GM19099 (cell line): ENCODE measurements around the gene TCF12.

Experiments used
- POLR2A ChIP-seq: IDR thresholded peaks from 3 replicates; pipeline ENCODE4 v1.6.1; 2011; ENCODE audit warnings: low read depth; ENCODE audit not compliant: insufficient read length; ENCODE audit errors: extremely low read depth

TCF12 gene

DNA sequence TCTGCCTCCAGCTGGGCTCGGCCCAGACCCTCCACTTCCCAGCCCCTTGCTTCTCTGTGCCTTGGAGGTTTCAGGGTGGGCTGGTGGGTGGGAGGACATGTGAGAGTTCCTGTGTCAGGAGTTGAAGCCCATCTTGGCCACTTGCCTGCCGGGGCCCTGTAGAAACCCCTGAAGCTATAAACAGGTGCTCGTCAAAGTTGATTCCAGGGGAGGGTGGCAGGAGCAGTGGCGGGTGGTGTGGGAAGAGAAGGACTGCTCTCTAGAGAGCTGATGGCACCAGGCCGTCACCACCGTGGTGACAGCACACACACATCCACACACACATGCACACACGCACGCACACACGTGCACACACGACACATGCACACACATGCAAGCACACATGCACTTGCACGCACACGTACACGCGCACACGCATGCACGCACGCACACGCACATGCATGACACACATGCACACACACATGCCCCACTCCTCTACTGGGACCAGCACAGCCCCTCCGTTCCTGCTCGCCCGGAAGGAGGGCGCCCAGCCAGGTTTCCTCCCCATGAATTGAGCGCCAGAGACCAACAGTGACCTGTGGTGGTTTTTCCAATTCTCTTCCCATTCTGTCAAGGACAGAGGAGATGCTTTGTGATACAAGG is 401.6 kb downstream of the TCF12 start:
- TF ChIP-seq POLR2A, result no peak

DNA sequence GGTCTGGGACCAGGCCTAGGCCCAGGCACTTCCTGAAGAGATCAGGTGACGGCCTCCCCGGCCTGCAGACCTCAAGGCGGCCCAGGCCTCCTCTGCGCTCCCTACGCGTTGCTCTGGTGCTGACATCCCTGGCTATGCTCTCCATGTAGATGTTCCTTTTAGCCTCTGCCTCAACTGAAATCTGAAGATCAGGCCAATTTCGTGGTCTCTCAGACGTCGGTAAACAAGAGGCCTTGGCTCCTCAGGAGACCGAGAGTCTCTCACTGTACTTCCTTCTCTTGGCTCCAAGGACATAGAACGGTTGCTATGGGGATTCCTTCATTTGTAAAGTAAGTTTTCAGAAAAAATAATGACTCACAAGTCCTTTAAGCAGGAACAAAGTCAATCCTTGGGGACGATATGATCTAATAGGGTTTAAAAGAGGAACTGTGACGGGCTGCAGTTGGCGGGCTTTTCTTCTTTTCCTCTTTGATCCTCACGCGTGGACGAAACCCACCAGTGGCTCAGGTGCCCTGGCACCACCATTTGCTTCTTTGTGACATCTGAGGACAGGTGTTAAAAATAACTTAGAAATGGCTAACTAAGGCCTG is 402.3 kb downstream of the TCF12 start:
- TF ChIP-seq POLR2A, result no peak

GRCh38 chr15:57321485-57321884 is 403.0 kb downstream of the TCF12 start:
- no peak for TF ChIP-seq POLR2A

DNA sequence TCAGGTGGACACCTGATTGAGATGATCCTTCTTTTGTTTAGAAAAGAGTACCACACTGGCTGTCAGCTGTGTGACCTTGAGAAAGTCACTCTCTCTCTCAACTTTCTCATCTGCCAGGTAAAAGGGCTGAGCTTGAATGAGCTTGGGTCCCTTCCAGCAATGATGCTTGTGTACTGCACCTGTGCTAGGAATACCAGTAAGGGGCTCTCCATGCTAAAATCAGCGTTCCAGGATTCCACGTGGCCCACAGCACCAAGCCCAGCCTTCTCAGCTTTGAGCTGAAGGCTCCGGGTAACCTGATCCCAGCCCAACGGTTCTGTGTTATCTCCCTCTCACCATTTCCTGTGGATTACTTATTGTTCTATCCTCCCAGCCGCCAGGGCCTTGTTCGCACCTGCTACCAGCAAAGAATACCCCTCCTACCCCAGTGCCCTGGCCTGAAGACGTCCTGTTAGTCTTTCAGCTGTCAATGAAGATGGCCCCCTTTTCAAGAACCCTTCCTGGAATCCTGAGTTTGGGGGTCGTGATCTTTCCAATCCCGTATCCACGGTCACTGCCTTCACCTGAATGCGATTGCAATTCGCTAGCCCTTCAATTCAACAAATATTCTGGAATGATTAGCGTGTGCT is 403.6 kb downstream of the TCF12 start:
- TF ChIP-seq POLR2A, result no peak

DNA sequence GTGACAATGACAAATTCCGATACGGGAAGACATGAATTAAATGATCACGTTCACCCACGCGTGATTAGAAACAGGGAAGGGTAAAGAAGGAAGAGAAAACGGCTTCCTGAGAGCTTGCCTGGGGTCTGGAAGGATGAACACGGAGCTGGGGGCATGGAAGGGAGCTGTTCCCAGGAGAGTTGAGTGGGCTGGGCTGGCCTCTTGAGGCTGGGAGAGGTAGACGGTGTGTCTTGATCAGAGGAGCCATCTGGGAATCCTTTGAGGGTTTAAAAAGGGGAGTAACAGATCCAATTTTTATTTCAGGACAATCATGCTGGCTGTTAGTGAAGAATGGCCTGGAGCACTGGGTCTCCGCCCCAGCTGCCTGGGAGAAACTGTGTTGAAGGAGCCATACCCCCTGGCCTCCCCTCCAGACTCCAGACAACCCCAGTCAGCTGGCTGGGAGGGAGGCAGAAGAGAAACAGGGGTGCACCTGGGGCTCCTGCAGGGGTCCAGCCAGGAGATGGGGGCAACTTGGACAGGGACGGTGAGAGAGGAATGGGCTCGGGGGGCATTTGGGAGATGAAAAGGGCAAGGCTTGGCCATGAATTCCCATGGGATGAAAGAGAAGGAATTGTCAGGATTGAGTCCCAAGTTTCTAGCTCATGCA is 404.3 kb downstream of the TCF12 start:
- no peak for TF ChIP-seq POLR2A

DNA sequence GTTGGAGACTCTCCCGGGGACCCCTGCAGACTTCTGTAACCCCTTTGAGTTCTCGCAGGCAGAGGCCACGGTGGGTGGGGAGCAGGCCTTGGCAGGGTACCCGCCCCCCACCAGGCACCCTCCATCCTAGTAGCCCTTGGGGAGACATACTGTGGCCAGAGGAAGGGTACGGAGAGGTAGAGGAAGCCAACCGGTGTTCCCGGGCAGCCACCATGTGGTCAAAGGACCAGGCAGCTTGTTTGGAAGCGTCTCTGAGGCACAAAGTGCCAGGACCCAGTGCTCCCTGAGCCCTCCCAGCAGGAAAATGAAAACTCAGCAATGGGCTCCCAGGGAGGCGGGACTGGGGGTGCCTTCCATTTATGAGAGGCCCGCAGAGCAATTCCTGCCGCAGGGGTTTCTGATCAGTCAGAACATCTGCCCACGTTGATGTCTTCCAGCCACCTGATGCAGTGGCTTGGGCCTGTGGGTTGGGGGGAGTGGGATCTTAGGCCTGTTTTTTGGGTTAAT is 404.9 kb downstream of the TCF12 start:
- no peak for TF ChIP-seq POLR2A

DNA sequence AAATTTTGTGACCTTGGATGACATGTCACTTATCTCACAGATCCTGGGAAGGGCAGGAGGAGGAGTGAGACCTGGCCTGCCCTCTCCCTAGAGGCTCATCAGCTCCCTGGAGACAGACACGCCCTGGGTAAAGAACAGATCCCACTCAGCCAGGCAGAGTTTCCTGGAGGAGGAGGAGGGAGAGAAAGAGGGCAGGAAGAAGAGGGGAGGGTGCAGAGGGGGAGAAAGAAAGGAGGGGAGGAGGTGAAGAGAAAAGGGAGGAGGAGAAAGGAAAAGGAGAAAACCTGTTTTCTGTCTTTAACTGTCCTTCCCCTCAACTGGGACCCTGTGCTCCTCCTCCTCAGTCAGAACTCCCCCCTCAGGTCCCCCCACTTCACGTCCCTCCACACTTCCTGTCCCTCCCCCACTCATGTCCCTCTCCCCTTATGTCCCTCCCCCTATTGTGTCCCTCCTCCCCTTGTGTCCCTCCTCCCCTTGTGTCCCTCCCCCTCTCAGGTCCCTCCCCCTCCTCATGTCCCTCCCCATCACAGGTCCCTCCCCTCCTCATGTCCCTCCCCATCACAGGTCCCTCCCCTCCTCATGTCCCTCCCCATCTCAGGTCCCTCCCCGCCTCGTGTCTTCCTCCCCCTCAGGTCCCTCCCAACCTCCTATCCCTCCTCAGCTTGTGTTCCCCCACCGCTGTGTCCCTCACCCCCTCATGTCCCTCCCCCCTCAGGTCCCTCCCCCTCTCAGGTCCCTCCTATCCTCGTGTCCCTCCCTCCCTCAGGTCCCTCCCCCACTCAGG is 405.6 kb downstream of the TCF12 start:
- no peak for TF ChIP-seq POLR2A

DNA sequence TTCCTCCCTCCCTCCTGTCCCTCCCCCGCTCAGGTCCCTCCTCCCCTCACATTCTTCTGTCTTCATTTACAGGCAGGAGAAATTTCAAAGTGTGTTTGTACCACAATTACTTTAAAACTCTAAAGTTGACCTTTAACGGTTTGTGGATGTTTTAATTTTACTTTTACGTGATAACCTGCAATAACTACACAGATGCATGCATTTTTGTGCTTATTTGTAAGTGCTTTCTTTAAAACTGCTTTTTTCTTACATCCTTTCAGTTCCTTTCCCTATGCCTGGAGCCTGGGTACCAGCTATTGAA is 406.1 kb downstream of the TCF12 start:
- TF ChIP-seq POLR2A, result no peak

DNA sequence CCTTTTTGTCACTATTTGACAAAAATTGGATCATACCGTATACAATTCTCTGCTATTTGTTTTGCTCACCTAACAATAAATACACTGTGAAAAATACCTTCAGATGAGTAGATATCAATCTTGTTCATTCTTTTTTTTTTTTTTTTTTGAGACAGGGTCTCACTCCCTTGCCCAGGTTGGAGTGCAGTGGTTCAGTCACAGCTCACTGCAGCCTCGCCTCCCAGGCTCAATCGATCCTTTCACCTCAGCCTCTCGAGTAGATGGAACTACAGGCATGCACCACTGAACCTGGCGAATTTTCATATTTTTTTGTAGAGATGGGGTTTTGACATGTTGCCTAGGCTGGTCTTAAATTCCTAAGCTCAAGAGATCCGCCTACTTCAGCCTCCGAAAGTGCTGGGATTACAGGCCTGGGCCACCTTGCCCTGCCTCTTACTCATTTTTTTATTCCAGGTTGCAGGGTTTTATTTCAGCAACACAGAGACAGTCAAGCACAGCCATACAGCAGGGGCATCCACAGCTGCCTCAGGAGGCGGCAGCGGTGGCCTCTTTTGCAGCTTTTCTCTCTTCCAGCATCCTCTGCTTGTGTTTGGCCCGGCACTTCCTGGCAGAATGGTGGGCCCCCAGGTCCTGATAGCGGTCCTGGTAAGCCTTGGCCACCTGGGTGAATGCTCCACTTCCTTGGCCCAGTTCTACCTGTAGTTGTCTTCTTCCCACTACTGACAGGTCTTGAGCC is 406.7 kb downstream of the TCF12 start:
- no peak for TF ChIP-seq POLR2A

GRCh38 chr15:57326196-57326595 is 407.8 kb downstream of the TCF12 start:
- no peak for TF ChIP-seq POLR2A

GRCh38 chr15:57327985-57328471 is 409.6 kb downstream of the TCF12 start:
- no peak for TF ChIP-seq POLR2A

DNA sequence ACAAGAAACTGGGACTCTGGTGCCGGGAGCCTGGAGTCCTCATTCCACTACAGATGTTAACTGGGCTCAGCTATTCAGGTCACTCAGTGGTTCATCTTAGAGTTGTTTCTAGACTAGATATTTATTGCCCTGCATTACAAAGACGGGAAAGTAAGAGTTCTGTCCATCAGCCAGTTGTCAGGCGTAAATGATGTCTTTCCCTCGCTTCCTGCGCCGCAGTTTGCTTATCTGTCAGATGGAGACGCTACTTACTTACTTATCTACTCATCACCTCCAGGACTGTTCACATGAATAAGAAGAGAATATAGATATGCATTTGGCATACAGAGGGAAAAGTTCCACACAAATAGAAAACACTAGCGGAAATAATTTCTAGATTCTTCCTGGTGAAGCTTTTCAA is 410.0 kb downstream of the TCF12 start:
- no peak for TF ChIP-seq POLR2A

DNA sequence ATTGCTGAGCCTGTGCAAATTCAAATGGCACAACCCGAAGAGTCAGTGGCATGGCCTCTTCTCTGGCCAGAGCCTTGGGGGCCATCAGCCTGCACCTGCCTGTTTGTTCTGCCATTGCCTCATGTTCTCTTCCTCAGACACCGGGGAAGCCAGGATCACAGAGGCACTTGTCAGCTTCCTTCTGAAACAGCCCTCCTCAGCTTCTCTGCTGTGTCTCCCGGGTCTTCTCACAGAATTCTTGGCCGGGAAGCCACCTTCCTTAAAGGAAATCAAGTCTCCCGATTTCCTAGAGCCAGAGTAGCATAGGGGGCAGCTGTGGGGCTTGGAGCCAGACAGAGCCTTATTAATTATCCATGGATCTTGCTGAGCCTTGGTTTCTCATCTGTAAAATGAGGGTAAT is 410.5 kb downstream of the TCF12 start:
- TF ChIP-seq POLR2A, result no peak

DNA sequence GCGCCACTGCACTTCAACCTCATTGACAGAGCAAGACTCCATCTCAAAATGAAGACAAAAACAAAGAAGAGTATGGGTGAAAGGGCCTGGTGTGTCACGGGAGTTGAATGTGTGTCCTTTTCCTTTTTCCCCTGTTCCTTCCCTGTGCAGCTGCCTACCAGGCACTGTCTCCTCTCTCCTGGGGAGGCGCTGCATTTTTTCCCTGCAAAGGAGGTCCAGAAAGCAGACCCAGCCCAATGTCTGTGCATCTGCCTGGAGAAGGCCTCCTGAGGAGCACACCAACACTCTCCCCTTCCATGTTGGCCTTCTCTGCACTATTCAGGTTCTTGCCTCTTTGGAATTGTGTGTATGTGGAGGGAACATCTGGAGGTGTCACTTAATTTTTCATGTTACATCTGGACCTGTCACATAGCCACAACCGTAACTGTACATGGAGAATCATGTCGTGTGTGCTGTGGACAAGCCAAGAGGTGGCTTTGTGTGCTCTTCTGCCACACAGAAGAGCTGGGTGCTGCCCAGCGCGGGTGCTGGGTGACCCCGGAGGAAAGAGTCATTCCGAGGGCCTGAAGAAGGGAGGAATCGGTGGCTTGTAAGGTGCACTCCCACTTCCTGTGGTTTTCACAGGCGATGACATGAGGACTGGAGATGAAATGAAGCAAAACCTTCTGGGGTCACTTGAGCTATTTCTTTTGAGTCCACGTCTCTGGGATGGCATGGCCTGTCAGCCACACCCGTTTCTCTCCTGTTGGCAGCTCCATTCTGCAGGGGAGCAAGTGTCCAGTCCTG is 411.3 kb downstream of the TCF12 start:
- no peak for TF ChIP-seq POLR2A
